Activated effector memory CD4-positive, alpha-beta T cell treated with Interleukin-2 at 50 U/mL for 16 hours (primary cell): ENCODE data around the gene LAGE3.

Experiments used
- DNase-seq: peaks from one replicate; pipeline ENCODE4 v3.0.0-alpha.2; 2020

The LAGE3 gene

GRCh38 chrX:154431341-154431740 lies 47.7 kb downstream of the LAGE3 start:
- no peak for DNase-seq

GRCh38 chrX:154430916-154431315 lies 48.2 kb downstream of the LAGE3 start:
- no peak for DNase-seq

DNA sequence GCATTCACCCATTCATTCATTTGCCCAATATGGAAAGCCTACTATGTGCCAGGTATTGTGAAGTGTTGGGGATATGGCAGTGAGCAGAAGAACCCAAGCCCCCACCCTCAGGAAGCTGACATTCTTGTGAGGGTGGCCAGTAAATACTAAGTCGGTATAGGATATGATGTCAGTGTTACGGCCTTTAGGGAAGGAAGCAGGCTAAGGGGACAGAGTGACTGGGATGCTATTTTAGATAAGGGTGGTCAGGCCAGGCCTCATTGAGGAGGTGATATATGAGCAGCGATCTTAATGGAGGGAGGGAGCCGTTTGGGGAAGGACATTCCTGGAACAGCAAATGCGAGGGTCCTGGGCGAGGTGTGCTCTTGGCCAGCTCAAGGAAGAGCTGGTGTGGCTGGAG lies 48.6 kb downstream of the LAGE3 start:
- DNase-seq = no peak

GRCh38 chrX:154429711-154430110 lies 49.4 kb downstream of the LAGE3 start:
- no peak for DNase-seq

DNA sequence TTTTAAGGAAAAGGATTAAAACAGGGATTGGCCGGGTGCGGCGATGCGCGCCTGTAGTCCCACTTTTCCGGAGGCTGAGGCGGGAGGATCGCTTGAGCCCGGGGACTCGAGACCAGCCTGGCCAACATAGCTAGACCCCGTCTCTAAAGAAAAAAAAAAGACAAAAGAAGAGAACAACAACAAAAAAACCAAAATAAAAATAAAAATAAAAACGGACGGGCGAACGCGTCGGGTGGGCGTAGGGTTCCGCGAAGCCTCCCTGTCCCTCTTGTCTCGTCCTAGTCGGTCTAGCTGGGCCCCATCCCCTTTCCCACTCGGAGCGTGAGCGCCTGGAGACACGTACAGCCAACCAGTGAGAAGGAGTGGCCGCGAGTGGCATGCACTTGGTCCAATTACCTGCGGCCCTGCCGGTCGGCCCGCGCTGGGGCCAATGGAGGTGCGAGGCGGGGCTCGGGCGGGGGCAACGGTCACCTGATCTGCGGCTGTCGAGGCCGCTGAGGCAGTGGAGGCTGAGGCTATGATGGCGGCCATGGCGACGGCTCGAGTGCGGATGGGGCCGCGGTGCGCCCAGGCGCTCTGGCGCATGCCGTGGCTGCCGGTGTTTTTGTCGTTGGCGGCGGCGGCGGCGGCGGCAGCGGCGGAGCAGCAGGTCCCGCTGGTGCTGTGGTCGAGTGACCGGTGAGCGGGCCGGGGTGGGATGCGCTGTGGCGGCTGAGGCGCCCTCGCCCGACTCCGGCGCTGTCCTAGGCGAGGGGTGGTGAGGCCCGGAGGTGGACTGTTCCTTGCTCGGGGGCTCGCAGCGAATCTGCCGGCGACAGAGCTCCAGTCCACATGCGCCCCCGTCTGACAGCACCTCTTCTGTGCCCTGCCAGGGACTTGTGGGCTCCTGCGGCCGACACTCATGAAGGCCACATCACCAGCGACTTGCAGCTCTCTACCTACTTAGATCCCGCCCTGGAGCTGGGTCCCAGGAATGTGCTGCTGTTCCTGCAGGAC lies 50.6 kb downstream of the LAGE3 start, which contains the start of gene ATP6AP1:
TSS of gene ATP6AP1 (plus strand) at position 502 of the 996 bp plus-strand sequence. CDS start at position 518, 16 bp downstream.
- DNase-seq = peak; percentile 82
